GM12878 (cell line): ENCODE measurements around the gene DAB2. TPM values are rescaled to one million over a fixed set of nuclear protein-coding genes. Genes with fewer than 3 reads are reported as not detected.

Experiments
- ATAC-seq: fragments of 200-7000 bp; cut with Tn5 transposase; 3 replicates; pipeline ENCODE4 v1.9.1; 2020; ENCODE audit warnings: mild to moderate bottlenecking, moderate library complexity
- BruUV-seq: library from RNA; stranded (reverse); fragments of 400-500 nt; replicated peaks from 2 replicates; lab custom pipeline; 2021; lab: Mats Ljungman, UMichigan
- CTCF ChIA-PET: fragments of 300-600 bp; sonication (Branson Sonifier 250); formaldehyde crosslinking; extraction: SDS; loops from one replicate; lab custom pipeline; 2021; ENCODE audit warnings: inconsistent platforms; lab: Yijun Ruan, JAX
- POLR2A ChIA-PET: fragments of 350-600 bp; formaldehyde crosslinking; extraction: SDS; loops from one replicate; lab custom pipeline; 2021; ENCODE audit warnings: inconsistent platforms; lab: Charles Lee
- RAD21 ChIA-PET: fragments of 300-600 bp; sonication (Branson Sonifier 250); formaldehyde crosslinking; loops from one replicate; lab custom pipeline; 2023; ENCODE audit warnings: antibody characterized with exemption; ENCODE audit not compliant: unreplicated experiment; lab: Charles Lee
- SMC1A ChIA-PET: fragments of 300-600 bp; sonication (Branson Sonifier 250); formaldehyde crosslinking; loops from one replicate; lab custom pipeline; 2023; ENCODE audit not compliant: unreplicated experiment, uncharacterized antibody; lab: Charles Lee
- DNase-seq: peaks from one replicate; pipeline ENCODE4 v3.0.0-alpha.2; 2011; ENCODE audit warnings: low read depth, low spot score
- FAIRE-seq: peaks from 3 replicates; lab custom pipeline; 2011; peaks lifted over from hg19 to GRCh38; lab: Jason Lieb, UNC
- H2AFZ ChIP-seq: 2 replicates; pipeline ENCODE4 v1.6.0; 2011; ENCODE audit warnings: low read depth, low read length, control low read depth; ENCODE audit not compliant: control insufficient read depth
- H3K27ac ChIP-seq: 2 replicates; pipeline ENCODE4 v1.5.1; 2011; ENCODE audit warnings: control low read depth; ENCODE audit not compliant: control insufficient read depth, insufficient read depth
- H3K27me3 ChIP-seq, 2 experiments: replicated peaks in 1 of 2; 2 replicates each; pipeline versions ENCODE4 v1.6.0 to v1.6.1; 2011; ENCODE audit warnings: low read length in 1 of 2; ENCODE audit not compliant: control insufficient read depth in 2 of 2, insufficient read depth in 2 of 2
- H3K36me3 ChIP-seq, 2 experiments: 2 replicates each; pipeline ENCODE4 v1.5.1; 2011; ENCODE audit warnings: low read length in 1 of 2; ENCODE audit not compliant: control insufficient read depth in 2 of 2, insufficient read depth in 2 of 2
- H3K4me1 ChIP-seq: 2 replicates; pipeline ENCODE4 v1.6.1; 2011; ENCODE audit warnings: mild to moderate bottlenecking, low read length, moderate library complexity, mixed read lengths; ENCODE audit not compliant: control insufficient read depth, insufficient read depth
- H3K4me2 ChIP-seq: 2 replicates; pipeline ENCODE4 v1.6.0; 2011; ENCODE audit warnings: control low read depth; ENCODE audit not compliant: control insufficient read depth, insufficient read depth
- H3K4me3 ChIP-seq: fragments of 200-600 bp; sonication (generic); 2 replicates; pipeline ENCODE4 v1.5.1; 2016
- H3K79me2 ChIP-seq: 2 replicates; pipeline ENCODE4 v1.6.0; 2011; ENCODE audit warnings: low read length; ENCODE audit not compliant: control insufficient read depth, insufficient read depth
- H3K9ac ChIP-seq: 2 replicates; pipeline ENCODE4 v1.8.0; 2011; ENCODE audit warnings: low read length, control low read depth, mixed read lengths; ENCODE audit not compliant: control insufficient read depth, insufficient read depth
- H3K9me3 ChIP-seq: replicated peaks from 3 replicates; pipeline ENCODE4 v1.5.1; 2011; ENCODE audit warnings: mild to moderate bottlenecking, low read length; ENCODE audit not compliant: control insufficient read depth, insufficient read depth
- H4K20me1 ChIP-seq: 2 replicates; pipeline ENCODE4 v1.6.0; 2011; ENCODE audit not compliant: control insufficient read depth, insufficient read depth
- ASH2L ChIP-seq: fragments of 300-600, 200-600 bp; sonication (generic); IDR thresholded peaks from 2 replicates; pipeline ENCODE4 v1.6.1; 2017; ENCODE audit warnings: low read depth, mild to moderate bottlenecking, borderline replicate concordance
- E2F8 ChIP-seq: fragments of 450-650 bp; IDR thresholded peaks from 2 replicates; pipeline ENCODE4 v1.6.1; 2018; ENCODE audit warnings: mild to moderate bottlenecking, low read depth, moderate library complexity; ENCODE audit not compliant: partially characterized antibody
- EP300 ChIP-seq, 2 experiments: fragments of 150-350 bp in 1 of 2; IDR thresholded peaks; 2 replicates each; pipeline ENCODE4 v1.6.1; 2011 to 2012; ENCODE audit warnings: low read depth in 2 of 2, low read length in 2 of 2, borderline replicate concordance in 1 of 2, improper control_type of control experiment in 1 of 2, inconsistent platforms in 1 of 2; ENCODE audit not compliant: control insufficient read depth in 1 of 2
- ETV6 ChIP-seq, 2 experiments: fragments of 450-650 bp in 1 of 2; IDR thresholded peaks in 1 of 2; conservative IDR thresholded peaks in 1 of 2; 2 replicates each; pipeline ENCODE4 v1.6.1; 2014; ENCODE audit warnings: antibody characterized with exemption in 1 of 2, borderline replicate concordance in 1 of 2, low read depth in 1 of 2, mild to moderate bottlenecking in 1 of 2, moderate library complexity in 1 of 2
- HSF1 ChIP-seq: fragments of 150-350 bp; IDR thresholded peaks from 2 replicates; pipeline ENCODE4 v1.6.1; 2014; ENCODE audit warnings: mild to moderate bottlenecking, low read depth, low read length
- POLR2A ChIP-seq: IDR thresholded peaks from 2 replicates; pipeline ENCODE4 v1.6.1; 2011; ENCODE audit warnings: low read depth, mild to moderate bottlenecking, low read length
- SRF ChIP-seq, 2 experiments: IDR thresholded peaks; 2 replicates each; pipeline ENCODE4 v1.6.1; 2011; ENCODE audit warnings: low read depth in 2 of 2, low read length in 2 of 2, mild to moderate bottlenecking in 1 of 2, moderate library complexity in 1 of 2
- ZBED1 ChIP-seq: IDR thresholded peaks from 2 replicates; pipeline ENCODE4 v1.6.1; 2016; ENCODE audit warnings: borderline replicate concordance
- WGBS: methylation state at CpG from one replicate; pipeline ENCODE4 v1.1.6; 2016; ENCODE audit warnings: low lambda C conversion rate; ENCODE audit not compliant: insufficient replicate concordance, insufficient coverage; ENCODE audit errors: missing lambda C conversion rate; 5-methylcytosine and 5-hydroxymethylcytosine counted together
- in situ Hi-C: fragments of 300-500 bp; cut with MboI; formaldehyde crosslinking; loops from 9 replicates; pipeline ENCODE4 v1.14.3; 2018; ENCODE audit warnings: mixed read lengths
- intact Hi-C: fragments of 100-400 bp; cut with micrococcal nuclease; formaldehyde crosslinking; loops from one replicate; pipeline ENCODE4 v1.14.2; 2022; ENCODE audit not compliant: unreplicated experiment
- polyA plus RNA-seq, 11 experiments: library from polyadenylated mRNA; depleted of rRNA in 4 of 11; unstranded in 6 of 11; stranded (reverse) in 5 of 11; fragments of >200 nt; fragmentation: Nextera tagmentation in 4 of 11; fragmentation: Illumina TruSeq in 1 of 11; extraction: Ambion mirVana in 4 of 11; extraction: Trizol in 1 of 11; gene quantifications; 1 replicate in 1 of 11; 2 replicates in 10 of 11; pipeline versions ENCODE4 v1.2.1 to v1.2.3, GENCODE V29; 2011 to 2016; ENCODE audit warnings: inconsistent platforms in 2 of 11, missing spikeins in 2 of 11, low read depth in 1 of 11
- total RNA-seq, 4 experiments: library from RNA; depleted of rRNA in 3 of 4; stranded (reverse); fragments of >200 nt in 3 of 4; fragmentation: Illumina TruSeq in 1 of 4; extraction: Trizol in 1 of 4; gene quantifications; 2 replicates each; pipeline versions ENCODE4 v1.2.1 to v1.2.3, GENCODE V29; 2013 to 2021
- TF ChIP-seq, protein P1 (sequence below): IDR thresholded peaks from 2 replicates; pipeline ENCODE4 v1.6.1; 2011; ENCODE audit warnings: low read depth, mild to moderate bottlenecking, low read length, moderate library complexity, borderline replicate concordance; ENCODE audit errors: extremely low read depth
- TF ChIP-seq, protein P2 (sequence below): fragments of 450-650 bp; IDR thresholded peaks from 2 replicates; pipeline ENCODE4 v1.6.1; 2017; ENCODE audit warnings: mild to moderate bottlenecking

Gene DAB2
- total and polyA plus RNA-seq, 10 of the 15 experiments (the other 5 are each of a cell fraction or from before 2014, with no cell fraction given): 0.05 to 0.23 (median 0.11) TPM; not detected in 7

DNA sequence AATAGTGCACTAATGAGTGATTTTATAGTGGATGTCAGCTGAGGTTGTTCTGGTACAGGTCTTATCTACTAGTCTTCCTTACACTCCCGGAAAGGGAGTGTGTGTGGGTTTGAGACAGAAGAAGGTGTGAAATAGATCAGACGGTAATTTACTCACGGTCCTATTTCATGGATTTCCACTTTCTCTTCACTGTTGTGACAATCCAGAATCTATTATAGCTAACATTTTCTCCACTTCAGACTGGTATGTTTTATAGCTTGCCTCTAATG, 53.5 kb downstream of the DAB2 start:
- no TSS peak for BruUV-seq
- no peaks in the 10 kb centered on the region for H3K9me3 ChIP-seq
- ChIA-PET RAD21 (interaction anchor here (0.7 kb wide), 1 partner anchor 177 kb away, joined by 3 read pairs; no protein-coding TSS in a partner anchor), SMC1A (interaction anchor here (0.8 kb wide), 1 partner anchor 39 kb away, joined by 3 read pairs; no protein-coding TSS in a partner anchor), POLR2A (no interaction called here), CTCF (interaction anchor here (0.9 to 3.7 kb wide), 3 partner anchors 154 to 929 kb away, joined by 3 to 15 read pairs (median 6); no protein-coding TSS in a partner anchor)
- H2AFZ ChIP-seq: no peak overlapping the region
- no peak overlapping the region for H3K4me3 ChIP-seq
- no peaks in the 10 kb centered on the region; a peak in 1 of 4 replicates for H3K27me3 ChIP-seq
- no peaks in the 10 kb centered on the region for H4K20me1 ChIP-seq
- no peak overlapping the region for H3K4me2 ChIP-seq
- H3K4me1 ChIP-seq: no peaks in the 10 kb centered on the region
- DNase-seq (no peak), FAIRE-seq (no peak), ATAC-seq (no peak)
- intact Hi-C loops: loop anchor here (10.0 kb wide), 1 partner anchor 156 kb away; the partner anchor contains the start of gene FYB1
- no peaks in the 10 kb centered on the region for H3K79me2 ChIP-seq
- 65% methylated on average over 3 of the region's 3 CpGs for whole genome bisulfite sequencing
- H3K9ac ChIP-seq: no peak overlapping the region
- in situ Hi-C loops: no loop called here
- H3K27ac ChIP-seq: no peak overlapping the region
- H3K36me3 ChIP-seq: no peaks in the 10 kb centered on the region
- no peak for TF ChIP-seq ETV6 (conservative IDR thresholded peaks at IDR 0.05 in 1 of 2, IDR thresholded peaks at IDR 0.05 in 1 of 2; ENCODE audit: borderline replicate concordance in 1 of 2, low read depth in 1 of 2)
- TF ChIP-seq SRF (IDR thresholded peaks at IDR 0.05; ENCODE audit: low read depth in 2 of 2, low read length in 2 of 2): no peak
- TF ChIP-seq, protein P1, sequence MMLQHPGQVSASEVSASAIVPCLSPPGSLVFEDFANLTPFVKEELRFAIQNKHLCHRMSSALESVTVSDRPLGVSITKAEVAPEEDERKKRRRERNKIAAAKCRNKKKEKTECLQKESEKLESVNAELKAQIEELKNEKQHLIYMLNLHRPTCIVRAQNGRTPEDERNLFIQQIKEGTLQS: no peak
- no peak for TF ChIP-seq ZBED1
- TF ChIP-seq EP300 (IDR thresholded peaks at IDR 0.05; ENCODE audit: borderline replicate concordance in 1 of 2, control insufficient read depth in 1 of 2, low read depth in 2 of 2, low read length in 2 of 2): no peak
- TF ChIP-seq HSF1: no peak
- TF ChIP-seq, protein P2, sequence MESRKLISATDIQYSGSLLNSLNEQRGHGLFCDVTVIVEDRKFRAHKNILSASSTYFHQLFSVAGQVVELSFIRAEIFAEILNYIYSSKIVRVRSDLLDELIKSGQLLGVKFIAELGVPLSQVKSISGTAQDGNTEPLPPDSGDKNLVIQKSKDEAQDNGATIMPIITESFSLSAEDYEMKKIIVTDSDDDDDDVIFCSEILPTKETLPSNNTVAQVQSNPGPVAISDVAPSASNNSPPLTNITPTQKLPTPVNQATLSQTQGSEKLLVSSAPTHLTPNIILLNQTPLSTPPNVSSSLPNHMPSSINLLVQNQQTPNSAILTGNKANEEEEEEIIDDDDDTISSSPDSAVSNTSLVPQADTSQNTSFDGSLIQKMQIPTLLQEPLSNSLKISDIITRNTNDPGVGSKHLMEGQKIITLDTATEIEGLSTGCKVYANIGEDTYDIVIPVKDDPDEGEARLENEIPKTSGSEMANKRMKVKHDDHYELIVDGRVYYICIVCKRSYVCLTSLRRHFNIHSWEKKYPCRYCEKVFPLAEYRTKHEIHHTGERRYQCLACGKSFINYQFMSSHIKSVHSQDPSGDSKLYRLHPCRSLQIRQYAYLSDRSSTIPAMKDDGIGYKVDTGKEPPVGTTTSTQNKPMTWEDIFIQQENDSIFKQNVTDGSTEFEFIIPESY: no peak
- no peak for TF ChIP-seq POLR2A
- TF ChIP-seq ASH2L: no peak
- TF ChIP-seq E2F8: no peak
